K562 (cell line): ENCODE measurements around the gene SCGB1A1. TPM values are rescaled to one million over a fixed set of nuclear protein-coding genes. Genes with fewer than 3 reads are reported as not detected.

ENCODE experiments used
- ATAC-seq: fragments of 200-7000 bp; cut with Tn5 transposase; 3 replicates; pipeline ENCODE4 v1.9.1; 2020; ENCODE audit warnings: moderate library complexity
- BruUV-seq: library from RNA; stranded (reverse); fragments of 400-500 nt; replicated peaks from 2 replicates; lab custom pipeline; 2021; lab: Mats Ljungman, UMichigan
- CTCF ChIA-PET: fragments of 300-600 bp; formaldehyde crosslinking; extraction: SDS; loops from one replicate; lab custom pipeline; 2021; ENCODE audit warnings: low intra/inter-chr PET ratio; lab: Yijun Ruan, JAX
- POLR2A ChIA-PET: fragments of 300-600, 350-650 bp; sonication (Branson Sonifier 250); formaldehyde crosslinking; extraction: SDS; loops from one replicate; lab custom pipeline; 2021; ENCODE audit warnings: antibody characterized with exemption, inconsistent platforms; lab: Yijun Ruan, JAX
- DNase-seq, 4 experiments: peaks; one replicate each; pipeline versions ENCODE4 v3.0.0 to v3.0.0-alpha.2; 2011 to 2018; ENCODE audit warnings: low spot score in 3 of 4, mixed read lengths in 3 of 4; ENCODE audit errors: extremely low read depth in 1 of 4
- FAIRE-seq: peaks from 2 replicates; lab custom pipeline; 2011; peaks lifted over from hg19 to GRCh38; lab: Jason Lieb, UNC
- H2AFZ ChIP-seq: 2 replicates; pipeline ENCODE4 v1.6.0; 2011; ENCODE audit warnings: low read depth, low read length, control low read depth, inconsistent platforms
- H3K27ac ChIP-seq: fragments of 200-600 bp; 3 replicates; pipeline ENCODE4 v1.8.0; 2011; ENCODE audit warnings: low read depth, mild to moderate bottlenecking, control low read depth, inconsistent platforms, low read length, moderate library complexity, mixed read lengths; ENCODE audit errors: extremely low read depth
- H3K27me3 ChIP-seq, 2 experiments: fragments of 300-600 bp in 1 of 2; 2 replicates in 1 of 2; 3 replicates in 1 of 2; pipeline versions ENCODE4 v1.6.0 to v1.8.0; 2011; ENCODE audit warnings: inconsistent platforms in 2 of 2, low read length in 2 of 2, mild to moderate bottlenecking in 1 of 2, mixed read lengths in 1 of 2, moderate library complexity in 1 of 2; ENCODE audit not compliant: control insufficient read depth in 2 of 2, insufficient read depth in 2 of 2
- H3K36me3 ChIP-seq: fragments of 300-600 bp; 3 replicates; pipeline ENCODE4 v1.8.0; 2011; ENCODE audit warnings: mild to moderate bottlenecking, low read length, inconsistent platforms; ENCODE audit not compliant: control insufficient read depth, insufficient read depth
- H3K4me1 ChIP-seq, 2 experiments: fragments of 200-600 bp in 1 of 2; replicated peaks in 1 of 2; 2 replicates in 1 of 2; 3 replicates in 1 of 2; pipeline versions ENCODE4 v1.5.1 to v1.8.0; 2011; ENCODE audit warnings: inconsistent platforms in 2 of 2, low read length in 2 of 2, mild to moderate bottlenecking in 1 of 2, mixed read lengths in 1 of 2, moderate library complexity in 1 of 2; ENCODE audit not compliant: control insufficient read depth in 2 of 2, insufficient read depth in 2 of 2
- H3K4me2 ChIP-seq: 2 replicates; pipeline ENCODE4 v1.6.1; 2011; ENCODE audit warnings: low read length, control low read depth, inconsistent platforms, mixed read lengths; ENCODE audit not compliant: insufficient read depth
- H3K4me3 ChIP-seq: fragments of 200-600 bp; sonication (generic), shearing (Covaris generic); 2 replicates; pipeline ENCODE4 v1.5.1; 2016; ENCODE audit warnings: control low read depth, inconsistent platforms
- H3K79me2 ChIP-seq: fragments of 200-600 bp; 3 replicates; pipeline ENCODE4 v1.8.0; 2011; ENCODE audit warnings: low read length, inconsistent platforms; ENCODE audit not compliant: control insufficient read depth, insufficient read depth
- H3K9ac ChIP-seq, 2 experiments: 2 replicates each; pipeline versions ENCODE4 v1.6.0 to v1.6.1; 2011; ENCODE audit warnings: low read depth in 2 of 2, low read length in 2 of 2, control low read depth in 1 of 2, inconsistent platforms in 1 of 2, mild to moderate bottlenecking in 1 of 2, mixed read lengths in 1 of 2; ENCODE audit not compliant: insufficient read depth in 1 of 2
- H3K9me1 ChIP-seq: one replicate; pipeline ENCODE4 v1.6.0; 2011; ENCODE audit warnings: inconsistent platforms, mild to moderate bottlenecking, low read length, moderate library complexity; ENCODE audit not compliant: control insufficient read depth, insufficient read depth
- H3K9me3 ChIP-seq: replicated peaks from 2 replicates; pipeline ENCODE4 v1.5.1; 2011; ENCODE audit warnings: low read depth, low read length, inconsistent platforms; ENCODE audit not compliant: control insufficient read depth, insufficient read depth
- H4K20me1 ChIP-seq: replicated peaks from 2 replicates; pipeline ENCODE4 v1.6.1; 2011; ENCODE audit warnings: low read length, inconsistent platforms, mixed read lengths; ENCODE audit not compliant: control insufficient read depth, insufficient read depth
- CTCFL ChIP-seq: IDR thresholded peaks from 2 replicates; pipeline ENCODE4 v1.6.1; 2011; ENCODE audit warnings: borderline replicate concordance, low read depth, mild to moderate bottlenecking, moderate library complexity, low read length; ENCODE audit not compliant: insufficient read depth, poor library complexity, severe bottlenecking
- GTF3C2 ChIP-seq: IDR thresholded peaks from 3 replicates; pipeline ENCODE4 v1.6.1; 2011; ENCODE audit warnings: borderline replicate concordance, mild to moderate bottlenecking, moderate library complexity; ENCODE audit not compliant: insufficient read length; ENCODE audit errors: extremely low read depth
- HDAC6 ChIP-seq: IDR thresholded peaks from 2 replicates; pipeline ENCODE4 v1.6.1; 2012; ENCODE audit warnings: low read depth, mild to moderate bottlenecking, control low read depth, inconsistent platforms, low read length, moderate library complexity
- JUND ChIP-seq, 2 experiments: IDR thresholded peaks; 2 replicates in 1 of 2; 3 replicates in 1 of 2; pipeline ENCODE4 v1.6.1; 2011; ENCODE audit warnings: borderline replicate concordance in 2 of 2, low read depth in 2 of 2, low read length in 2 of 2, improper control_type of control experiment in 1 of 2, missing biosample characterization in 1 of 2, missing genetic modification characterization in 1 of 2, missing genetic modification reagents in 1 of 2
- PBX2 ChIP-seq, 2 experiments: IDR thresholded peaks in 1 of 2; conservative IDR thresholded peaks in 1 of 2; 2 replicates each; pipeline ENCODE4 v1.6.1; 2016; ENCODE audit warnings: low read depth in 2 of 2, mild to moderate bottlenecking in 1 of 2, missing compliant biosample characterization in 1 of 2, missing genetic modification characterization in 1 of 2, moderate library complexity in 1 of 2
- POLR2B ChIP-seq: fragments of 450-650 bp; IDR thresholded peaks from 2 replicates; pipeline ENCODE4 v1.6.1; 2018; ENCODE audit warnings: low read depth; ENCODE audit not compliant: partially characterized antibody
- RNF2 ChIP-seq: sonication (generic); IDR thresholded peaks from 2 replicates; pipeline ENCODE4 v1.6.1; 2016
- TARDBP ChIP-seq: fragments of 450-650 bp; IDR thresholded peaks from 2 replicates; pipeline ENCODE4 v1.6.1; 2016
- WGBS: fragments of 100-300 bp; shearing (Covaris generic); methylation state at CpG from one replicate; pipeline ENCODE4 v1.1.6; 2016; ENCODE audit warnings: low coverage, mixed read lengths; ENCODE audit not compliant: insufficient coverage; ENCODE audit errors: missing lambda C conversion rate; 5-methylcytosine and 5-hydroxymethylcytosine counted together
- in situ Hi-C: fragments of 300-500 bp; cut with MboI; formaldehyde crosslinking; loops from 4 replicates; pipeline ENCODE4 v1.15.0; 2018; ENCODE audit warnings: inconsistent platforms, mixed read lengths
- intact Hi-C: fragments of 100-400 bp; cut with micrococcal nuclease; formaldehyde crosslinking; loops from 2 replicates; pipeline ENCODE4 v1.14.2; 2022
- polyA plus RNA-seq, 8 experiments: library from polyadenylated mRNA; depleted of rRNA in 4 of 8; stranded (reverse) in 5 of 8; unstranded in 3 of 8; fragments of >200 nt; fragmentation: Nextera tagmentation in 2 of 8; fragmentation: Illumina TruSeq in 1 of 8; extraction: Ambion mirVana in 2 of 8; extraction: Trizol in 1 of 8; gene quantifications; 2 replicates each; pipeline versions ENCODE4 v1.2.1 to v1.2.3, GENCODE V29; 2011 to 2014; ENCODE audit warnings: inconsistent platforms in 1 of 8, missing spikeins in 1 of 8
- total RNA-seq, 7 experiments: library from RNA; depleted of rRNA in 6 of 7; stranded (reverse); fragments of >200 nt in 6 of 7; fragmentation: Illumina TruSeq in 2 of 7; extraction: Trizol in 2 of 7; gene quantifications; 2 replicates each; pipeline versions ENCODE4 v1.2.1 to v1.2.3, GENCODE V29; 2011 to 2021; ENCODE audit warnings: low replicate concordance in 1 of 7

The SCGB1A1 gene
- total and polyA plus RNA-seq, 9 of the 15 experiments (the other 6 are each of a cell fraction or from before 2014, with no cell fraction given), result 0.55 TPM; not detected in 8

GRCh38 chr11:62446091-62446490 lies 27.3 kb downstream of the SCGB1A1 start:
- 42% methylated on average over 5 of the region's 5 CpGs for WGBS
- POLR2A ChIA-PET, result interaction anchor here (0.5 to 3.9 kb wide), 3 partner anchors 16 to 395 kb away, joined by 3 to 18 read pairs (median 5); partner anchors contain the start of gene TUT1
- Histone ChIP-seq H3K4me2 (no peak overlapping the region), H3K9me3 (no peaks in the 10 kb centered on the region), H3K9ac (no peak overlapping the region; a peak in 1 of 4 replicates), H4K20me1 (no peaks in the 10 kb centered on the region), H3K4me3 (no peak overlapping the region), H3K4me1 (peaks cover 1 to 16% of the 10 kb centered on the region in 2 experiments; a peak in 4 of 5 replicates), H3K79me2 (no peaks in the 10 kb centered on the region), H3K27ac (no peak overlapping the region), H3K9me1 (no peaks in the 10 kb centered on the region), H2AFZ (no peak overlapping the region), H3K27me3 (no peaks in the 10 kb centered on the region; a peak in 1 of 5 replicates), H3K36me3 (no peaks in the 10 kb centered on the region)
- ATAC-seq (no peak), FAIRE-seq (no peak), DNase-seq (no peak)
- no TSS peak for BruUV-seq
- in situ Hi-C loops, result no loop called here
- CTCF ChIA-PET, result no interaction called here
- intact Hi-C loops, result no loop called here
- TF ChIP-seq TARDBP (no peak), POLR2B (no peak), CTCFL (no peak), JUND (IDR thresholded peaks at IDR 0.05; ENCODE audit: borderline replicate concordance, low read depth, low read length) (no peak), JUND (tag; IDR thresholded peaks at IDR 0.05; ENCODE audit: borderline replicate concordance, low read depth, low read length) (no peak), GTF3C2 (no peak), RNF2 (no peak), HDAC6 (no peak), PBX2 (CRISPR knock-in tag; IDR thresholded peaks at IDR 0.05; ENCODE audit: low read depth) (no peak), PBX2 (tag; conservative IDR thresholded peaks at IDR 0.05; ENCODE audit: low read depth) (no peak)
